HL-60/S4 (cell line): ENCODE measurements around the gene NTPCR.
"Not testable (repeated sequence)": the region's sequence is repeated elsewhere in the genome, so short reads cannot be mapped to it uniquely, and the experiment has no call there.

Source experiments
- in situ Hi-C: fragments of 300-500 bp; cut with MboI; formaldehyde crosslinking; loops from 2 replicates; pipeline ENCODE4 v1.14.3; 2022; ENCODE audit warnings: low sequenced_read_pairs

The NTPCR gene

DNA sequence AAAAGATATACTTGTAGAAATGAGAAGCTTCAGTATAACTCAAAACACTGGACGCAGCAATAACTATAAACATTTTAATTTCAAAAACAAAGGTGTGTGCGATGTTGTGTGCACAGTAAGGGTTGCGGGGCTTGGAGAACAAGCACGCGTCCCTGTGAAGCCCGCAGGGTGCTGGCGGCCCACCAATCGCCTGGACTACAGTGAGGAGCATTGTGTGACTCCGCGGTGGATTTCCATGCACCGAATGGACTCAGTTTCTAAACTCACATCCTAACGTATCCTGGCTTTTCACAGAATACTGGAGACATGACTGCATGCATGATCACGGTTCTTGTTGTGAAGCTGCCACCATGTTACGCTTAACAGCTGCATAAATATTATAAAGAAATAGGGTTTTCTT lies 33.0 kb downstream of the NTPCR start:
- in situ Hi-C loops = no loop called here

GRCh38 chr1:232983817-232984567 lies 33.6 kb downstream of the NTPCR start:
- in situ Hi-C loops = no loop called here

DNA sequence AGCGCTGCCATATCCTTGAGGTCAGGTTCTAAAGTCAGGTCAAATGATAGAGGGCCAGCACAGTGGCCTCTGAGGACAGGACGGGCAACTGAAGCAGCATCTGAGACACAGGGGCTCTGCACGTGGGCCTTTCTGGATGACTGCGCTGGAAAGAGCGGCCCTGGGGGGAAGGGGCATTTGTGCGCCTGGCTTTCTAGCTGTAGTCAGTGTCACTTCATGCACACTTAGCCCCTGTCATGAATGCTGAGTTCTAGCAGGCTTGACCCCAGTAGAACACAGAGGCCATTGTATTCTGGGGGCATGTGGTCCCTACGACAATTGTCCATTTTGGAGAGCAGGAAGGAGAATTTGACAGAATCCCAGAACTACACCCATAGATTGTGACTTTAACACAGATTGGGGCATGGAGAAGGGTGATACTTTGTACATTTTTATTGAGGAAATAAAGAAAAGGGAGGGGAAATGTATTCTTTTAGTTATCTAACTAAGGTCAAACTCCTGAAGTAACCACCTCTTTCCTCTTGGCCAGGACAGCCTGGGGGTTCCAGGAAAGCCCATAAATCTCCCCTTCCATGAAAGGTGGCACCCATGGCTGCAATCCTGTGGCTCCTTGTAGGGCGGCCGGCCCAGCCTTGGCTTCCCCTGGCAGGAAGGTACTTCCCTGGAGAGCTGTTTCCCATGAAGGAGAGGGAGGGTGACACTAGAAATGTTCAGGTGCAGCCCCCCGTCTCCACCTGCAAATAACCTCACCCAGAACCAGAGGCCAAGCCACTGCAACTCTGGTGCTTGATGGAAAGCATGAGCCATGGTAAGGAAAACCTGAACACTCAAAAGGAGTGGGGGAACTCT lies 34.4 kb downstream of the NTPCR start:
- in situ Hi-C loops = no loop called here

GRCh38 chr1:232985882-232986526 lies 35.6 kb downstream of the NTPCR start:
- in situ Hi-C loops = no loop called here

DNA sequence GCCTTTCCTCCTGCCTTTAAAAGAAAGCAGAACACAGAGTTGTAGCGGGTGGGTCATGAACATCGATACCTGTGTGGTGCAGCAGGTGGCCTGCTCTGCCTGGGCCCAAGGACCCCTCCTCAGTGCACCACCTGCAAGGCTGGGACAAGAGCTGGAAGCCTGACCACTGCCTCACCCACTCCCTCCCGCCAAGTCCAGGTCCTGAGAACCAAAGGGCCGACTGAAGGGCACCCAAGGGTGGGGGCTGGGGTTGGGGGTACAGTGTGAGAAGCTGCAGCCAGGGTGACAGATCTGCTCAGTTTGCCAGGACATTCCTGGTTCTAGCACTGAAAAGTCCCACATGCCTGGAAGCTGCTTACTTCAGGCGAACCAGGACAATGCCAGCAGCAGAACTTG lies 36.1 kb downstream of the NTPCR start:
- in situ Hi-C loops = no loop called here

- in situ Hi-C loops = no loop called here
Observed at GRCh38 chr1:232987046-232987773, 36.8 kb downstream of the NTPCR start.

- in situ Hi-C loops = no loop called here
Observed at GRCh38 chr1:232987774-232988140, 37.3 kb downstream of the NTPCR start.

DNA sequence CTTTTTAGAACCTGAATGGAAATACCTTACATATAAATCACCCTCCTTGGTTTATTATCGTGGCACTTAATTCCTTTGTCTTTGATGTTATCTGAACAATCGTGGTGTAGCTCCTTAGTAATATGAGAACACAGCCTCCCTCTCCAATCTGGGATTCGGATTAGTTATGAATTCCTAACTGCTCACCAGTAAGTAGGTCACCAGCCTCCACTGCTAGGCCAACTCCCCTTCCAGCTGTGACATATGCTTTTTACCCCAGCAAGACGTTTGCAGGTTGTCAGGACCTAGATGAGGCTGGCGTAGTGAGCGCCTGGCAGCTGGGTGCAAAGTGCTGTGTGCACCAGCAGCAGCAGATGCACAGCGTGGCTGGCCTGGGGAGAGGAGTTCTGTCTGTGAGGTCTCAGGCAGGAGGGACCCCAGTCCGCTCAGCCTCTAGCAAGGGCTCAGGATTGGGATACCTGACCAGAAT lies 38.2 kb downstream of the NTPCR start:
- in situ Hi-C loops = no loop called here

GRCh38 chr1:232990176-232991128 lies 40.0 kb downstream of the NTPCR start:
- in situ Hi-C loops = no loop called here

DNA sequence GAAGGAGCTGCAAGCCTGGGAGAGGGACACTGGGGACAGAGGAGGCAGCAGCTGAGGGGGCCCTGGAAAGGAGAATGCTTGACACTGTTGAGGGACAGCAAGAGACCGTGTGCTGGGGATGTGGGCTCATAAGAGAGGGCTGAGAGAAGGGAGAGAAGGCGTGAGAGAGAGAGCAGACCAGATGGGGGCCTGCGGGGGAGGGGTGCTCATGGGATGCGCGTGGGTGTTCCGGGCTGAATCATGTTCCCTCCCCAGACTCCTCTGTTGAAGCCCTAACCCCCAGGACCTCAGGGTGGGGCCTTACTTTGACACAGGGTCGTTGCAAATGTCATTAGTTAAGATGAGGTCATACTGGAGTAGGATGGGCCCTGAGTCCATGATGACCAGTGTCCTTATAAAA lies 40.8 kb downstream of the NTPCR start:
- in situ Hi-C loops = no loop called here

DNA sequence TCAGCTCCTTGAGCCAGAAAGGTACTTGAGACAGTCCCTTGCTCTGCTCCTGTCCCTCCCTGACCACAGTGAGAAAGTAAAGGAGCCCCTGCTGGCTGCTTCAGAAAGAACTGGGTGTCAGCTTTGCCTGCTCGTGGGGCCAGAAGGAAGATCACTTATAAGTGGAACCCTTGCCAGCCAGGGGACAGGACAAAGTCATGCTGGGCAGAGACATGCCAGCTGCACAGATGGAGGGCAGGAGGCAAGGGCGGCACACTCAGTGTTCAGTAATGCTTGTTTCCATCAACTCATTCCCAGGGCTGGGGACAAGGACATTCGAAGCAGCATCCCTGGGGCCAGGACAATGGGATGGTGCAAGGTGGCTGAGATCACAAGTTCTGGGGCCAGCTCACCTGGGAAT lies 41.8 kb downstream of the NTPCR start:
- in situ Hi-C loops = no loop called here

GRCh38 chr1:232993555-232993954 lies 43.1 kb downstream of the NTPCR start:
- in situ Hi-C loops = no loop called here

GRCh38 chr1:232995189-232995588 lies 44.8 kb downstream of the NTPCR start:
- in situ Hi-C loops = no loop called here

DNA sequence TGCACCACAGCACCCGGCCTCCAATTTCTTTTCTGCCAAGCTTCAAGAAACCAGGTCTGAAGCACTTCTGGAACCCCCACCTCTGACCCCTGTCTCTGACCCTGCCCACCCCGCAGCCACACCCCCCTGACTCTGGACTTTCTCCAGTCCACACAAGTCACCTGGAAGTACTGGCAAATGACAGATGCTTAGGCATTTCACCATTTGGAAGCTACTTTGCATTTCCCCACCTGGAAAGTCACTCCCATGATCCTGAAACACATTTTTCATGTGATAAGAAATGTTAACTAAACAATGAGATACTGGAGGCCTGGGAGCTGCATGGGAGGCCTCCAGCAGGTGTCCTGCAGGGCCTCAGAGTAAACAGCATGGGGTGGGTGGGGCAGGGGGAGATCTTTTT lies 45.7 kb downstream of the NTPCR start:
- in situ Hi-C loops = no loop called here

- in situ Hi-C loops = no loop called here
Observed at GRCh38 chr1:232998138-232998537, 47.7 kb downstream of the NTPCR start.

GRCh38 chr1:232998646-232999045 lies 48.2 kb downstream of the NTPCR start:
- in situ Hi-C loops = no loop called here

DNA sequence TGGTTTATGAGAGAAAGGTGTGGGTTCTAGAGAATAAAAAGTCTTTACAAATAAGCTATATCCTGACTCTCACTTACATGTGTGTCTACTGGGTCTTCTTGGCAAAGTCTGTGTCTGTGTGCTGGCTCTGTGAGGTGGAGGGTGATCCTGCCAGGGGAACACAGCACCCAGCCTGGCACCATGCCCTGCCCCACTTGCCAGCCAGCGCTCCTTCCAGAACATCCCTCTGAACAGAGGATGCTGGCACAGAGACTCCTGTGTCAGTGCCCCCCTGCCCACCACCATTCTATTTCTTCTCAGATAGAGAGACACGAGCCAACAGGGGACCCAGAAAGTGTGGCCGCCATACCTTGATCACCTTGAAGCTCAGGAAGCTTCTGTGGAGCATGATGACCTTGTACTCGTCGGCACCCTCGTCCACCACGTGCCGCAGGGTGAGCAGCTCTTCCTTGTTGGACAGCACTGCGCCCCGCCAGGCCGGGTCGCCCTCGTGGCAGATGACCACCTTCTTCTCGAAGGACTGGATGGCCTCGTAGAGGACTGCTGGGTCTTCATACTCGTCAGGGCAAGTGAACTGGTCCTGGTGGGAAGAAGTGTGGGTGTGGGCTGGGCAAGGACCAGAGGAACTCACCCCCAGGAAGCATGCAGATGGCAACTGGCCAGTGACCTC lies 49.7 kb downstream of the NTPCR start:
- in situ Hi-C loops = no loop called here

DNA sequence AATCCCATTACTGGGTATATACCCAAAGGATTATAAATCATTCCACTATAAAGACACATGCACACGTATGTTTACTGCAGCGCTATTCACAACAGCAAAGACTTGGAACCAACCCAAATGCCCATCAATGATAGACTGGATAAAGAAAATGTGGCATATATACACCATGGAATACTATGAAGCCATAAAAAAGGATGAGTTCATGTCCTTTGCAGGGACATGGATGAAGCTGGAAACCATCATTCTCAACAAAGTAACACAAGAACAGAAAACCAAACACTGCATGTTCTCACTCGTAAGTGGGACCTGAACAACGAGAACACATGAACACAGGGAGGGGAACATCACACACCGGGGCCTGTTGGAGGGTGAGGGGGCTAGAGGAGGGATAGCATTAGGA lies 53.2 kb downstream of the NTPCR start:
- in situ Hi-C loops = not testable (repeated sequence)

- in situ Hi-C loops = no loop called here
Observed at GRCh38 chr1:233004451-233004850, 54.0 kb downstream of the NTPCR start.
